ENCODE measurements around the gene LY6G5C. TPM values are rescaled to one million over a fixed set of nuclear protein-coding genes. Genes with fewer than 3 reads are reported as not detected.
A peak's percentile ranks its signal among the peaks of the same experiment; 100 is the strongest.

The LY6G5C gene
- total RNA-seq, 1 experiment from 2014 or later = not detected

DNA sequence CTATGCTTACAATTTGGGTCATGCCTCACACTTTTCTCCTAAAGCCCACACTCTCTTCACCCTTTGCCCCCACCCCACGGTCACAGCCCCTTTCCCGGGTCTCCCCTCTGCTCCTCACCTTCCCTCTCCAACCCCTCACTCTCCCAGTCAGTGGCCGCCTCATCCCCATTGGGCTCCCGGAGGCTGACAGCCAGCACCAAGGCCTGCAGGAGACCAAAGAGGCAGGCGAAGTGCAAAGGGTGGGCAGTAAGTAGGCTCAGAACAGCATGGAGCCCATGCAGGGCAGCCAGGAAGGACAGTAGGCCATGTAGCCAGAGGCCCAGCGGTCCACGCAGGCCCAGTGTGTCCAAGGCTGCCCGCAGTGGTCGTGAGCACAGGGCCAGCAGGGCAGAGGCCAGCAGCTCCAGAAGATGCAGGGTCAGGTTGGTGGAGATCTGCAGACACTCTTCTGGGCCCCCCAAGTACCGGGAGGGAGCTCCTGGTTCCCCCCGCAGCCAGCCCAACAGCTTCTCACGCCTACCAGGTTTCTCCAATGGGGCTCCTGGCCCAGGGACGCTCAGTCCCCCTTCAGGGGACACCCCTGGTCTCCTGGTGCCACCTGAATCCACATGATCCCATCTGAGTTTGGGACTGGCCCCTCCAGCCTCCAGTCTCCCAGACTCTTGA, 21.8 kb downstream of the LY6G5C start:
- peak overlapping the region; percentile 74 for H3K4me3 ChIP-seq (ENCODE audit: low read length)
- H3K9ac ChIP-seq (ENCODE audit: low read length) = peak overlapping the region; percentile 81
- peaks cover 57% of the 10 kb centered on the region for H3K79me2 ChIP-seq (ENCODE audit: low read length)

DNA sequence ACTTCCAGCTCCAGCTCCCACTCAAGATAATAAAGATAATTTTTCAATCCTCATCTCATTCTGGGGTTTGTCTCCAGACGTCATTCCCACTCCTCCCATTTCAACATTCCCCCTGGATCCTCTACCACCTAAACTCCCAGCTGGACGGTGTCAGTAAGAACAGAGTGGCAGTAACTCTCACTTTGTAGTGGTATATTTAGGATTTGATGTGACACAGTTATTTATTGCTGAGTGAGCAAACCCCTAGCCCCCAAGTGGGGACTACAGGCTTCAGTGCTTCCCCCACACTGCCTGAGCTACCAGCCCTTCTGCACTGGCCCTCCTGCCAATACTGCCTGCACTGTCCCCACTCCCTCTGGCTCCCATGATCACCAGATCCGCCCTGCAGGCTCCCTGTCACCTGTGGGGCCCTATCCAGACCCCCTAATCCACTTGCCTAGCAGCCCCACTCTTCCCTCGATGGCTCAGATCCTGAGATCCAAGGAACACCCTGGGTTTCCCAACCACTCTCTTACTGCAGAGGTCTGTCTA, 22.6 kb downstream of the LY6G5C start:
- Histone ChIP-seq H3K9ac (ENCODE audit: low read length) (peak overlapping the region; percentile 81), H3K9me3 (ENCODE audit: low read length) (no peaks in the 10 kb centered on the region), H3K4me1 (ENCODE audit: low read length) (peaks cover 39% of the 10 kb centered on the region), H3K4me3 (ENCODE audit: low read length) (peak overlapping the region; percentile 74; the same call in 1 of the 2 replicates), H3K79me2 (ENCODE audit: low read length) (peaks cover 49% of the 10 kb centered on the region), H3K4me2 (ENCODE audit: low read depth, low read length, poor library complexity, severe bottlenecking) (peak overlapping the region; percentile 75), H2AFZ (ENCODE audit: low read length) (no peak overlapping the region), H3K27me3 (ENCODE audit: low read length) (no peaks in the 10 kb centered on the region), H3K36me3 (ENCODE audit: insufficient read depth, low read length) (0 out of 2 replicates have a peak, but pooled peaks cover under 1% of the 10 kb centered on the region), H3K27ac (ENCODE audit: low read length) (no peak overlapping the region), H4K20me1 (ENCODE audit: insufficient read depth, low read depth, low read length) (no peaks in the 10 kb centered on the region), H3K9me2 (replicated peaks; ENCODE audit: insufficient read depth, low read length) (no peaks in the 10 kb centered on the region)
- no peak for DNase-seq

More for the DNA sequence above, 21.8 kb downstream of the LY6G5C start:
- Histone ChIP-seq H3K27me3 (ENCODE audit: low read length) (no peaks in the 10 kb centered on the region), H3K9me3 (ENCODE audit: low read length) (no peaks in the 10 kb centered on the region), H3K4me2 (ENCODE audit: low read depth, low read length, poor library complexity, severe bottlenecking) (peak overlapping the region; percentile 75), H3K27ac (ENCODE audit: low read length) (peak overlapping the region; percentile 73; the same call in 1 of the 2 replicates), H4K20me1 (ENCODE audit: insufficient read depth, low read depth, low read length) (no peaks in the 10 kb centered on the region), H3K4me1 (ENCODE audit: low read length) (peaks cover 42% of the 10 kb centered on the region), H3K36me3 (ENCODE audit: insufficient read depth, low read length) (0 out of 2 replicates have a peak, but pooled peaks cover 3% of the 10 kb centered on the region), H2AFZ (ENCODE audit: low read length) (no peak overlapping the region), H3K9me2 (replicated peaks; ENCODE audit: insufficient read depth, low read length) (no peaks in the 10 kb centered on the region)
- DNase-seq = no peak

- no peak overlapping the region for H3K4me3 ChIP-seq (ENCODE audit: low read length)
- H3K36me3 ChIP-seq (ENCODE audit: insufficient read depth, low read length) = no peaks in the 10 kb centered on the region
- H3K4me2 ChIP-seq (ENCODE audit: low read depth, low read length, poor library complexity, severe bottlenecking) = peak overlapping the region; percentile 75
- H3K9me3 ChIP-seq (ENCODE audit: low read length) = no peaks in the 10 kb centered on the region
- H2AFZ ChIP-seq (ENCODE audit: low read length) = no peak overlapping the region
- H3K27me3 ChIP-seq (ENCODE audit: low read length) = no peaks in the 10 kb centered on the region
- no peaks in the 10 kb centered on the region for H3K9me2 ChIP-seq (replicated peaks; ENCODE audit: insufficient read depth, low read length)
- H3K79me2 ChIP-seq (ENCODE audit: low read length) = peaks cover 47% of the 10 kb centered on the region
- no peak overlapping the region for H3K27ac ChIP-seq (ENCODE audit: low read length)
- H3K9ac ChIP-seq (ENCODE audit: low read length) = no peak overlapping the region
- DNase-seq = peak; percentile 60
- peaks cover 39% of the 10 kb centered on the region for H3K4me1 ChIP-seq (ENCODE audit: low read length)
- no peaks in the 10 kb centered on the region for H4K20me1 ChIP-seq (ENCODE audit: insufficient read depth, low read depth, low read length)
Measured at GRCh38 chr6:31657406-31658157, 23.3 kb downstream of the LY6G5C start.

DNA sequence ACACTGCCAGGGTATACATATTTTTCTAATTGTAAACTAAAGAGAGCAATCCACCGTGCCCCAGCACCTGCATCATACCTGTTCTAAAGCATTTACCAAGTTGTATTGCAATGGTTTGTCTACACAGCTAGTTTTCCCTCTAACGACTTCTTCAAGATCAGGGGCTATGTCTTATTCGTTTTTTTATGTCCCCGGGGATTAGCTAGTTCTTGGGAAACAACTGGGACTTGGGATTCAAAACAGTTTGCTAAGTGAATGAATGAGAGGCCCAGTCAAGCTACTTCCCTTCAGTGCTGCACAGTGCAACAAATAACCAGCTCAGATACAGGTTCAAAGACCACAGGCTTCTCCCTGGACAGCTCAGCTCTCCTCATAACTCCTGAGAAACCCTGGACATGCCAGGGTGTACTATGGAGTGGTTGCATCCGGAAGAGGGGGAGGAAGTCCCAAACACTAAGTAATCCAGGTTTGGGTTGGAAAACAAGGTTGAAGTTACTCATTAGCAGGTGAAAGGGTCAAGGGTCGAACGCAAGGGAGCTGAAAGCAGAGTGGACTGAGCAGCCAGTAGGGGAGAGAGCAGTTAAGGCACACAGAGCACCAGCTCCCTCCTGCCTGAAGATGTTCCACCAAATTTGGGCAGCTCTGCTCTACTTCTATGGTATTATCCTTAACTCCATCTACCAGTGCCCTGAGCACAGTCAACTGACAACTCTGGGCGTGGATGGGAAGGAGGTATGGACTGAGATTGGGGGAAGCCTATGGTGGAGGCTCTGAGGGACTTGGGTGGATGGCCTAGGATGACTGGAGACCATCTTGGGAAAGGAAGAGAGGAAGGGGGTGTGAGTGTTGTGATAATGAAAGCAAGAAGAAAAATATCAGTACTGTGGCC, 25.3 kb downstream of the LY6G5C start, which contains the start of gene APOM:
APOM (plus strand) TSS at position 546 of the 889 bp plus-strand sequence; CDS start at position 619, 73 bp downstream.
- Histone ChIP-seq H3K27me3 (ENCODE audit: low read length) (no peaks in the 10 kb centered on the region), H3K9me3 (ENCODE audit: low read length) (no peaks in the 10 kb centered on the region), H2AFZ (ENCODE audit: low read length) (no peak within 1 kb of the TSS), H3K79me2 (ENCODE audit: low read length) (peaks cover 62% of the 10 kb centered on the region), H4K20me1 (ENCODE audit: insufficient read depth, low read depth, low read length) (no peaks in the 10 kb centered on the region), H3K4me3 (ENCODE audit: low read length) (no peak within 1 kb of the TSS), H3K9ac (ENCODE audit: low read length) (no peak within 1 kb of the TSS), H3K4me1 (ENCODE audit: low read length) (peaks cover 37% of the 10 kb centered on the region), H3K9me2 (replicated peaks; ENCODE audit: insufficient read depth, low read length) (no peaks in the 10 kb centered on the region), H3K36me3 (ENCODE audit: insufficient read depth, low read length) (no peaks in the 10 kb centered on the region), H3K4me2 (ENCODE audit: low read depth, low read length, poor library complexity, severe bottlenecking) (no peak within 1 kb of the TSS), H3K27ac (ENCODE audit: low read length) (no peak within 1 kb of the TSS)
- DNase-seq = no peak

DNA sequence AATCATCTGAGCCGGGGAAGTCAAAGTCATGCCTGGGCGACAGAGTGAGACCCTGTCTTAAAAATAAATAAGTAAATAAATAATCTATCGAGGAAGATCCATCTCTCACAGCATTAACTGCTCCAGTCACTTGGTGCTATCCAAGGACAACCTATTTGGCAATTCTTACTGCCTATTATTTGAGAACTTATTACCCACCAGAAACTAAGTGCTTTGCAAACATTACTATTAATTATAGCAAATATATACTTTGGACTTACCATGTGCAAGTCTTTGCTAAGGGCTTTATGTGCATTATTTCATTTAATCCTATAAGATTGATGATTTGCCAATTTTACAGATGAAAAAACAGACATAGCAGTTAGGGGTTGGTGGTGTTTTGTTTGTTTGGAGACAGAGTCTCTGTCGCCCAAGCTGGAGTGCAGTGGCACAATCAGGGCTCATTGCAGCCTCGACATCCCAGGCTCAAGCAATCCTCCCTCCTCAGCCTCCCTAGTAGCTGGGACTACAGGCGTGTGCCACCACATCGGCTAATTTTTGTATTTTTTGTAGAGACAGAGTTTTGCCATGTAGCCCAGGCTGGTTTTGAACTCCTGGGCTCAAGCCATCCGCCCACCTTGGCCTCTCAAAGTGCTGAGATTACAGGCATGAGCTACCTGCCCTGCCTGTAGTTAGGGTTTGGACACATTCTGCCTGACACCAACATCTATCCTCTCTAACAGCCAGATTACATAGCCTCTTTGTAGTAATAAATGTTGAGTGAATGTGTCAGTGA, 26.1 kb downstream of the LY6G5C start:
- H3K79me2 ChIP-seq (ENCODE audit: low read length) = peaks cover 63% of the 10 kb centered on the region

DNA sequence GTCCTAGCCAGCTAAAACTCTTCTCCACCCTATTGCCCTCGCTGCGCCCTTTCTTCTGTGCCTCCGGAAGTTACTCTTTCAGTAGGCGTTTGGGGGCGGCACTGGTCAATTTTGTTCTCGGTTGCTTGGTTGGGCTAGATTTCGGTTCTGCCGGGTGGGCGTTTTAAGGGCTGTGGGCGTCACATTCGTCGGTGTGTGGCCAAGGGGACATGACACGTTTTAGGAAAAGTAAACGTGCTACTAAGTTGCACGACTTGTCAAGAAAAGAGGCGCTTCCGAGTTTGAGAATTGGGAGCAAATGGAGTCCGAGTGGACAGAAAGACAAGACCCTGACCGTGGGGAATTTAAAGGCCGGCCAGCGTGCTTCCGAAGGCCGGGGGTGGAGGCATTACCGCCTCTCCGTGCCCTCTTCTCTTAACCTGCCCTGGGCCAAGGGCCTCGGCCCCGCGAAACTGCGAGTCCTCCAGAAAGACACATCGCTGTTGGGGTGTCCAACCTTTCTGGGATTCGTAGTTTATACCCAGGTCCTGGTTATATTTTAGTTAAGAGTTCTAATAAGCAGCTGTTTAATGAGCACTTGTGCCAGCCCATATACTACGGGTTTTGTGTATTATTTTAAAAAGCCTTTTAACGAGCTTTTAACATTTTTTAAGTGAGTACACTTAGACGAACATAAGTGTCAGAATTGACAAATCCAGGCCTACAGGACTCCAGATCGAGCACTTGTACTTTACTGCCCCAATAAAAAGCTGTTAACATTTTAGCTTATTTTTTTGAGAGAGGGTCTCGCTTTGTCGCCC, 27.7 kb downstream of the LY6G5C start:
- Histone ChIP-seq H3K4me3 (ENCODE audit: low read length) (peak overlapping the region; percentile 84), H3K4me1 (ENCODE audit: low read length) (peaks cover 22% of the 10 kb centered on the region), H3K9me2 (replicated peaks; ENCODE audit: insufficient read depth, low read length) (no peaks in the 10 kb centered on the region), H3K9ac (ENCODE audit: low read length) (peak overlapping the region; percentile 89), H3K27me3 (ENCODE audit: low read length) (no peaks in the 10 kb centered on the region), H3K36me3 (ENCODE audit: insufficient read depth, low read length) (peaks cover 11% of the 10 kb centered on the region; the same call in 1 of the 2 replicates), H4K20me1 (ENCODE audit: insufficient read depth, low read depth, low read length) (no peaks in the 10 kb centered on the region), H3K9me3 (ENCODE audit: low read length) (no peaks in the 10 kb centered on the region), H2AFZ (ENCODE audit: low read length) (no peak overlapping the region), H3K27ac (ENCODE audit: low read length) (peak overlapping the region; percentile 89), H3K4me2 (ENCODE audit: low read depth, low read length, poor library complexity, severe bottlenecking) (peak overlapping the region; percentile 99), H3K79me2 (ENCODE audit: low read length) (peaks cover 54% of the 10 kb centered on the region)
- peak; percentile 97 for DNase-seq

More for the DNA sequence above, 26.1 kb downstream of the LY6G5C start:
- DNase-seq = no peak
- no peak overlapping the region for H3K4me2 ChIP-seq (ENCODE audit: low read depth, low read length, poor library complexity, severe bottlenecking)
- H3K4me3 ChIP-seq (ENCODE audit: low read length) = no peak overlapping the region
- H3K9ac ChIP-seq (ENCODE audit: low read length) = no peak overlapping the region
- no peak overlapping the region for H3K27ac ChIP-seq (ENCODE audit: low read length)
- no peaks in the 10 kb centered on the region for H3K27me3 ChIP-seq (ENCODE audit: low read length)
- no peaks in the 10 kb centered on the region; the same call in 1 of the 2 replicates for H3K36me3 ChIP-seq (ENCODE audit: insufficient read depth, low read length)
- H2AFZ ChIP-seq (ENCODE audit: low read length) = no peak overlapping the region
- no peaks in the 10 kb centered on the region for H3K9me3 ChIP-seq (ENCODE audit: low read length)
- no peaks in the 10 kb centered on the region for H4K20me1 ChIP-seq (ENCODE audit: insufficient read depth, low read depth, low read length)
- peaks cover 38% of the 10 kb centered on the region for H3K4me1 ChIP-seq (ENCODE audit: low read length)
- no peaks in the 10 kb centered on the region for H3K9me2 ChIP-seq (replicated peaks; ENCODE audit: insufficient read depth, low read length)
